HG02885 (cell line): ENCODE results near the gene DCTN3.

Experiments
- ATAC-seq: cut with Tn5 transposase; IDR thresholded peaks from one replicate; pipeline ENCODE4 v1.9.1; 2021; ENCODE audit warnings: mild to moderate bottlenecking; ENCODE audit not compliant: unreplicated experiment, poor library complexity

DCTN3 gene

GRCh38 chr9:34625186-34625486 lies 4.8 kb upstream of the DCTN3 start:
- no peak for ATAC-seq

- ATAC-seq = no peak
Observed at GRCh38 chr9:34624475-34625185, 4.3 kb upstream of the DCTN3 start.

GRCh38 chr9:34623374-34624235 lies 3.3 kb upstream of the DCTN3 start:
- no peak for ATAC-seq

GRCh38 chr9:34615132-34615531 lies 5.2 kb downstream of the DCTN3 start:
- ATAC-seq = no peak

- no peak for ATAC-seq
Observed at GRCh38 chr9:34612788-34613390, 7.4 kb downstream of the DCTN3 start.

DNA sequence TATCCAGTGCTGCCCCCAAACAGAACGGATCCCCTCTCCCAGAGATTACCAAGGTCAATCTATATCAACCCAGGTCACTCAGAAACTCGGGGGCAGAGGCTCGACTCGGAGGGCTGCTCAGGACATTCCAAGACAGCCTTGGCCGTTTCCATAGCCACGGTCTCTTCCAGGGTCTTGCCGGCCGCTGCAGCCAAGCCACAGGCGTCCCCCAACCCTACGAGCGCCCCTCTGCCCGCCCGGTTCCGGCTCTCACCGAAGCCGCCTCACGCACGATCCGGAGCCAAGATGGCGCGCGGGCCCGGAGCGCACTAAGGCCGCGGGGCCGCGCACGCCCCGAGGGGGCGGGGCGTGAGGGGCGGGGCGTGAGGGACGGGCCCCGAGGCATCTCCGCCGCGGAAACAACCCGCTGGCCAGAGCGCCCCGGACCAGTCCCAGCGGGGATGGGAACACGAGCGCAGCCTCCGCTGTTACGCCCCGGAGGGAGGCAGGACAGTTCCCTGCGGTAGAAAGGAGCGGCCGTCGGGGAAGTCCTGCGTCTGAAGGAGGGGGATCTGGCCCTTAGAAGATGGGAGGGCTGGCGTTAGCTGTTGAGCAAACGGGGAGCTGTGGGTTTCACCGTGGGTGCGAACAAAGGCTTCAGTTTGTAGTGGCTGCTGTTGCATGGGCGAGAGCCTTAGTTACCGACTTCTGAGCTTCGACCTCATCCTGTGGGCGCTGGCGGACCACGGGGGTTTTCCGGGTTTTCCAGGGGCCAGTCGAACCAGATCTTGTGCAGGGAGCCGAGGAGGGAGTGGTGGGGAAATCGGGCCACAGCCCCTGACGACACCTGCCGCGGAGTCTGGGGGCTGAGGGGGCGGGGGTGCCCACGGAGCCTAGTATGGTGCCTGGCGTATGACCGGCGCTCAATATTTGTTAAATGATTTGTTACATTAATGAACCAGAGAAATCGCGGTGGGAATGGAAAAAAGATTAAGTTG lies 8.2 kb downstream of the DCTN3 start, which contains the start of gene RPP25L:
RPP25L (minus strand) TSS at position 287 of the 977 bp plus-strand sequence. CDS start 801 bp downstream, outside the sequence.
- peak; percentile 94 for ATAC-seq

GRCh38 chr9:34611251-34611810 lies 9.0 kb downstream of the DCTN3 start:
- ATAC-seq = peak; percentile 23

DNA sequence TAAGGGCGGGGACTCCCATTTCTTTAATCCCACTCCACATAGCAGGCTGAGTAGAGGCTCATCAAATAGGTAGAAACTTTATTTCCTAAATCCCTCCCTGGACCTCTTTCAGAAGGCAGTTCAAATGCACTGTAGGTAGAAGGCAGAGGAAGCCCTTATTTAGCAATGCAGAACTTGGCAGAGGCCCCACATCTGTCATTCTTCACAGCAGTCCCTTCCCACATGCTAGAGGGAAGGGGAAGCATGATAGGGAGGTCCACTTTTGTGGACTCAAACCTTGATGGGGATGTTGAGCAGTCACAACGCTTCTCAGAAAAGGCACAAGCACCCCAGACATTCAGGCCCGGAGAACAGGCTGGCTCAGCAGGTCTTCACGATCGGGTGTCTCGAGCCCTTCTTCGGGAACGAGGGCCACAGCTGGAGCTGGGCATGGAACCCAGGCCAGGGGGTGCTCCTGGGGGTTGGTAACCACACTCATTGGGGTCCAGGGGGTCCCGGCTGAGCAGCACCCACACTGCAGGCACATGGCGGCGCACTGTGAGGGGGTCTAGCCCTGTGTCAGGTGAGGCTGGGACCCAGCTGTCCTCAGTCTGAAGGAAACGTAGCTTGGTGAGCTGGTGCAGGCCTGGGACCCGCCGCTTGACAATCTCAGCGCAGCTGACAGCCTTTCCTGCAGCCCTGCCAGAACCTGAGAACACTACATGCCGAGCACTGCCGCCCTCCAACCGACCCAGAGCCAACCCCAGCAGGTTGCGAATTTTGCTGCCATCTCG lies 9.7 kb downstream of the DCTN3 start:
- ATAC-seq = no peak

DNA sequence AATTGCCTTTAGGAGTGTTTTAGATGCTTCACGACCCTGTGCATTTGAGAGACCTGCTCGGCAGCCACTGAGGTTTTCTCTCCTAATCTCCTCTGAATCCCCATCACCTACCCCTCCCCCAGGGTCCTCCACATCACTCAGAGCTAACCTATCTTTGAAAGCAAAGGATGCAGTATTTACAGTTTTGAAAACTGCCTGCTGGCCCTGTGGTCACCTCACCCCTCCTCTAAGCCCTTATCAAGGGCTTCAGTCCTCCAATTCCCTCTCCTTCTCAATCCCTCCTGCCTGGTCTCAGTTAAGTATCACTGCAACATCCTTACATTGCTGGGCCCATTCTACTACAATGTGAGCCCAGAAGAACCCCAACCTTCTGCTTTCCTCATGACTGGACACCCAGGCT lies 13.0 kb downstream of the DCTN3 start:
- no peak for ATAC-seq

DNA sequence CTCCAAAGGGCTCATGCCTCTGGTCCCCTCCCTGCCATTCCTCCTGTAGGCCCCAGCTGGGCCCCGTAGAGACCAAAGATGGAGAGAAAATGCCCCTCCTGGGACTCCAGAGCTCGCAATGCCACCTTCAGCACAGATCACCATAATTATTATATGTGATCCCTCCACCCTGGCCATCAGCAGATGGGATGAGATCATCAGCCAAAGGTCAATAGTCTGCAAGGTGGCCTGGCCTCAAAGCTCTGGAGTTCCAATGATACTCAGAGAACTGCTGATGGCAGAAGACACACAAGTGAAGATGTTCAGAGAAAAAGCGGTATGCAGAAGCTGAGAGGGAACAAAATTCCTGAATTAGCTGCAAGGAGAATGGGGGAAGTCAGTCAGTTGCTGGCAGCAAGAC lies 13.4 kb downstream of the DCTN3 start:
- no peak for ATAC-seq

DNA sequence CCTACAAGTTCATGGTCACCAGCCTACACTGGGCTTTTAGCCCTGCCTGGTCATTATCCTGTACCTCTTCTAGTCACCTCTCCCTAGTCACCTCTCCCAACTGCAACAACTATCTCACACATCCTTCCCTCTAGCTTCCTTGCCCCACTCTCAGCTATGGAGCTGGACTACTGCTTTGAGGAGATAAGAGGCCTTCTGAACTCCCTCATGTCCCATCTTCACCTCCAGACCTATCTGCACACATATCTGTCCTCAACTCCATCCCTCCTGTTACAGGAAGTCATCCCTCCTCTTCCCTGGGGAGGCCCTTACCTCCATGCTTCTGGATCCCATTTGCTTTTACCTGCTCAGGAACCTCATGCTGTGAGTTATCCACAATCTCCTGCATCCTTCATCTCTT lies 14.1 kb downstream of the DCTN3 start:
- ATAC-seq = no peak

DNA sequence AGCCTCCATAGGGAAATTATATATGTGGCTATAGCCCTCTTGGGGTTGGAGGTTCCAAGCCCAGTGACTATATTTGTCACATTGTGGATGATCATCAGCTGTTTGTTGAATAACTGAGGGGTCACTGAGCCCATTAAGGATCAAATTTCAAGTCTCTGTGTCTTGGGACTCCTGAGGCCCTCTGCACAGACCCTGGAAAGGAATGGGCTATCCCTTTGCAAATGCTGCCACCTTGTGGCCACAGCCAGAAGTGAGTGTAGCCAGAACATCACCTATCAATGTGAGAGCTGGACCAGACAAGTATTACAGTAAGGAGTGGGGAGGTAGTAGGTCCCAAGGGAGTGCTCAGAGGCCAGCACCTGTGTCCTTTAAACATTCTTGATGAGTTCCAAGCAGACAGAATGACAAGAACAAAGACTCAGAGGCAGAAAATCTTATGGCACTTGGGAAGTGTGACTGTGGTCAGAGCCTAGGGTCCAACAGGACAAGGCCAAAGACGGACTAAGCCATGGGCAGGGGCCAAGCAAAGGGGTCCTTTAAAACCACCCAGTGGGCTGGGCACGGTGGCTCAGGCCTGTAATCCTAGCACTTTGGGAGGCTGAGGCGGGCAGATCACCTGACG lies 16.6 kb downstream of the DCTN3 start:
- peak; percentile 61 for ATAC-seq

DNA sequence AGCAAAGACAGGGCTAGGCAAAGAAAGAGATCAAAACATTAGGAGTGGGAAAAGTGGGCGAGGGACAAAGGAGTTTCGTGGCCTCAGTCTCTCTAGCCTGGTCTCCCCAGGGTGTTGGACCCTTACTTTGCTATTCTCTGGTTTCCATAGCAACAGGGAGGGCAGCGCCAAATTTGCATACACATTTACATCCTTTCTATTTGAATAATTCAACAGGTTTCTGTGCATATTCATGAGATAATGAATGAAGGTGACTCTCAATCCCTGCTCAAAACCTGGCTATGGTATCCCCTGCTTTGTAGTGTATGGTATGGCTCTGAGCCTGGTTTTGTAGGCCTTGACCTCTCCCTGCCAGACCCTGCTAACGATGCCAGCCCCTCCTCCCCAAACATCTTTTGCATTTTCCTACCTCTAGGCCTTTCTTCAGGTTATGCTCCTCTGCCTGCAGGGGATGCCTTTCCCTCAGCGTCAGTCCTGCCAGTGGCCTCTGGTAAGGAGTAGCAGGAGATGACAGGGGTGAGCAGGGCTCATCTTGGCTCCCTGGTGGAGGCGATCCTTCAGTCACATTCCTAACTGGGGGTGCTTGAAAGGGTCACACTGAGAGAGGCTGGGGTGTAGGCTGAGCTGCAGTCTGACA lies 18.2 kb downstream of the DCTN3 start:
- ATAC-seq = no peak

DNA sequence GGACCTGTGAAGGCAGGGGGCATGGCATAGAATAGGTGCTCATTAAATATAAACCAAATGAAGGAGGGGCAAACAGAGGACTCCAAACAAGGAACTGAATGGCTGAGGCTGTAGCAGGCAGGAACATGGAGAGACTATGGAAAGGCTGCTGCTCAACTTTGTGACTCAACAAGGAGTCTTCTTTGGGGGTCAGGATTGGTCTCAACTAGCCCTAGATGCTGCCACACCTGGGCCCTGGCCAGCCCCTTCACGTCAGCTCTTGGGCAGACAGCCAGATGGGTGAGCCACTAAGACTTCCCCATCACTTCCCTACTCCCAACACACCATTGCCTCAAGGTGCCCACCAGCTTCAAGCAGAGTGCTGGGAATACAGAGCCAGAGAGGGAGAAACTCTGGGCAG lies 19.4 kb downstream of the DCTN3 start:
- ATAC-seq = no peak

DNA sequence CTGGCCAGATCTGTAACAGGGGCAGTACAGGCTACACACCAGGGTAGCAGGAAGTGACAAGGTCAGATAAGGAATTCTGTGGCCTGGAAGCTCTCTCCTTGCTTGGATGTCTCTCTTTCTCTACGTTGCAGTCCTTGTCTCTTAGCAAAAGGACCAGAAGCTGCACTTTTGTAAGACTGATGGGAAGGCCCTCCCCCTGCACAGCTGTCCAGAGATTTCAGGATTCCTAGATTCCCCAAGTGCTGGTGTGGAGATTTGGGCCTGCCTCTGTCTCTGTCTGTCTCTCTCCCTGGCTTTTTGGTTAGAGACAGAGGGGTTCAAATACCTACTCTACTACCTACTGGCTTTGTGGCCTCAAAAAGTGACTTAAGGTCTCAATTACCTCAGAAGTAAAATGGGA lies 20.7 kb downstream of the DCTN3 start:
- ATAC-seq = no peak

GRCh38 chr9:34594177-34594576 lies 26.1 kb downstream of the DCTN3 start:
- ATAC-seq = no peak

GRCh38 chr9:34592895-34593601 lies 27.2 kb downstream of the DCTN3 start:
- no peak for ATAC-seq
